Measurements from ENCODE around the gene TNFRSF13B.

DNA sequence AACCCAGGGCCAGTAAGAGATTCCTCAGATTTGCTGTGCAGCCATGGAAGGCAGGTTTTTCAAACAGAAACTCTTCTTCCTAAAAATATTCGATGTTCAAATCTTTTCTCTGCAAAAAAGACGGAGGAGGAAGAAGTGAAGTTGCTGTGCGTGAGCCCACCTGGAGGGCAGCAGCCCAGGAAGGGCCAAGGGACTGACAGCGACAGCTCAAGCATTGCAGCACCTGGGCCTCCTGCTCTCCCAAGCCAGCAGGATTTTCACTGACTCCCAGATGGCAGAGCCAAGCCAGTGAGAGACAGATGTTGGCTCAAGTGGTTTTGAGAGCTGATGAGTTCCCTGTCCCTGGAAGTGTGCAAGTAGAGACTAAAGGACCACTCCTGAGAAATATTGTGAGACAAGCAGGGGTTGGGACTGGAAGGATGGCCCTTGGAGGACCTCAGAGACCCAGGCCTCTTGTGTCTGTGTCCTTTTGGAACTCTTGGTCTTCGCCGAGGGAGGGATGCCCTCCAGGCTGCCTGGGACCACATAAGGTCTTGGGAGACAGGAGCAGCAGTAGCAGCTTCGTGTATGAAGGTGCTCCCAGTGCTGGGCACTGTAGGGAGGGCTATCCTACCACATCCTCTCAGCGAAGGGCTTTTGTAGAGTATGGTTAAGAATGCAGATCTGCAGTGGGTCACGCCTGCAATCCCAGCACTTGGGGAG, 29.3 kb upstream of the TNFRSF13B start:
- TF ChIP-seq, protein P1, sequence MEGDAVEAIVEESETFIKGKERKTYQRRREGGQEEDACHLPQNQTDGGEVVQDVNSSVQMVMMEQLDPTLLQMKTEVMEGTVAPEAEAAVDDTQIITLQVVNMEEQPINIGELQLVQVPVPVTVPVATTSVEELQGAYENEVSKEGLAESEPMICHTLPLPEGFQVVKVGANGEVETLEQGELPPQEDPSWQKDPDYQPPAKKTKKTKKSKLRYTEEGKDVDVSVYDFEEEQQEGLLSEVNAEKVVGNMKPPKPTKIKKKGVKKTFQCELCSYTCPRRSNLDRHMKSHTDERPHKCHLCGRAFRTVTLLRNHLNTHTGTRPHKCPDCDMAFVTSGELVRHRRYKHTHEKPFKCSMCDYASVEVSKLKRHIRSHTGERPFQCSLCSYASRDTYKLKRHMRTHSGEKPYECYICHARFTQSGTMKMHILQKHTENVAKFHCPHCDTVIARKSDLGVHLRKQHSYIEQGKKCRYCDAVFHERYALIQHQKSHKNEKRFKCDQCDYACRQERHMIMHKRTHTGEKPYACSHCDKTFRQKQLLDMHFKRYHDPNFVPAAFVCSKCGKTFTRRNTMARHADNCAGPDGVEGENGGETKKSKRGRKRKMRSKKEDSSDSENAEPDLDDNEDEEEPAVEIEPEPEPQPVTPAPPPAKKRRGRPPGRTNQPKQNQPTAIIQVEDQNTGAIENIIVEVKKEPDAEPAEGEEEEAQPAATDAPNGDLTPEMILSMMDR (IDR thresholded peaks at IDR 0.05; ENCODE audit: insufficient read depth, low read length), result no peak
- no peak for TF ChIP-seq POLR2AphosphoS5 (IDR thresholded peaks at IDR 0.05; ENCODE audit: low read depth)
- TF ChIP-seq, protein P2, sequence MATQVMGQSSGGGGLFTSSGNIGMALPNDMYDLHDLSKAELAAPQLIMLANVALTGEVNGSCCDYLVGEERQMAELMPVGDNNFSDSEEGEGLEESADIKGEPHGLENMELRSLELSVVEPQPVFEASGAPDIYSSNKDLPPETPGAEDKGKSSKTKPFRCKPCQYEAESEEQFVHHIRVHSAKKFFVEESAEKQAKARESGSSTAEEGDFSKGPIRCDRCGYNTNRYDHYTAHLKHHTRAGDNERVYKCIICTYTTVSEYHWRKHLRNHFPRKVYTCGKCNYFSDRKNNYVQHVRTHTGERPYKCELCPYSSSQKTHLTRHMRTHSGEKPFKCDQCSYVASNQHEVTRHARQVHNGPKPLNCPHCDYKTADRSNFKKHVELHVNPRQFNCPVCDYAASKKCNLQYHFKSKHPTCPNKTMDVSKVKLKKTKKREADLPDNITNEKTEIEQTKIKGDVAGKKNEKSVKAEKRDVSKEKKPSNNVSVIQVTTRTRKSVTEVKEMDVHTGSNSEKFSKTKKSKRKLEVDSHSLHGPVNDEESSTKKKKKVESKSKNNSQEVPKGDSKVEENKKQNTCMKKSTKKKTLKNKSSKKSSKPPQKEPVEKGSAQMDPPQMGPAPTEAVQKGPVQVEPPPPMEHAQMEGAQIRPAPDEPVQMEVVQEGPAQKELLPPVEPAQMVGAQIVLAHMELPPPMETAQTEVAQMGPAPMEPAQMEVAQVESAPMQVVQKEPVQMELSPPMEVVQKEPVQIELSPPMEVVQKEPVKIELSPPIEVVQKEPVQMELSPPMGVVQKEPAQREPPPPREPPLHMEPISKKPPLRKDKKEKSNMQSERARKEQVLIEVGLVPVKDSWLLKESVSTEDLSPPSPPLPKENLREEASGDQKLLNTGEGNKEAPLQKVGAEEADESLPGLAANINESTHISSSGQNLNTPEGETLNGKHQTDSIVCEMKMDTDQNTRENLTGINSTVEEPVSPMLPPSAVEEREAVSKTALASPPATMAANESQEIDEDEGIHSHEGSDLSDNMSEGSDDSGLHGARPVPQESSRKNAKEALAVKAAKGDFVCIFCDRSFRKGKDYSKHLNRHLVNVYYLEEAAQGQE (IDR thresholded peaks at IDR 0.05; ENCODE audit: insufficient replicate concordance, low read depth), result no peak
